Measurements from ENCODE around the gene GALNT16. TPM values are rescaled to one million over a fixed set of nuclear protein-coding genes. Genes with fewer than 3 reads are reported as not detected.

The GALNT16 gene
- total RNA-seq, 4 donors from 2014 or later = 3.7 to 16.2 (median 6.7) TPM

GRCh38 chr14:69325646-69326265 is 65.8 kb downstream of the GALNT16 start:
- Histone ChIP-seq H3K9me3 (no peaks in the 10 kb centered on the region), H3K4me1 (no peaks in the 10 kb centered on the region), H3K4me3 (no peak overlapping the region), H3K27ac (no peak overlapping the region), H3K36me3 (no peaks in the 10 kb centered on the region), H3K27me3 (no peaks in the 10 kb centered on the region)
- ATAC-seq = no peak
- 89% methylated on average over 5 of the region's 7 CpGs; no CpG with 5 or more reads in 1 of the 2 donors for WGBS, 2 donors (ENCODE audit: low coverage in 1 of 2)
- TF ChIP-seq CTCF (IDR thresholded peaks at IDR 0.05) = no peak
- TF ChIP-seq EP300 (IDR thresholded peaks at IDR 0.05) = no peak
- TF ChIP-seq POLR2A (IDR thresholded peaks at IDR 0.05) = no peak
- TF ChIP-seq POLR2AphosphoS5 (IDR thresholded peaks at IDR 0.05) = no peak

- no peak for ATAC-seq
These were observed 66.7 kb downstream of the GALNT16 start for GRCh38 chr14:69326611-69327010.

GRCh38 chr14:69327507-69327906 is 67.5 kb downstream of the GALNT16 start:
- Histone ChIP-seq H3K4me3 (no peak overlapping the region), H3K9me3 (no peaks in the 10 kb centered on the region), H3K4me1 (no peaks in the 10 kb centered on the region), H3K27me3 (no peaks in the 10 kb centered on the region), H3K27ac (no peak overlapping the region), H3K36me3 (no peaks in the 10 kb centered on the region)
- WGBS, 2 donors (ENCODE audit: low coverage in 1 of 2) = 83 to 85% methylated on average over 3 to 4 of the region's 5 CpGs
- TF ChIP-seq EP300 (IDR thresholded peaks at IDR 0.05) = no peak
- TF ChIP-seq POLR2A (IDR thresholded peaks at IDR 0.05) = no peak
- TF ChIP-seq POLR2AphosphoS5 (IDR thresholded peaks at IDR 0.05) = no peak
- no peak for TF ChIP-seq CTCF (IDR thresholded peaks at IDR 0.05)
- no peak for ATAC-seq

More at GRCh38 chr14:69326611-69327010, 66.7 kb downstream of the GALNT16 start:
- TF ChIP-seq EP300 (IDR thresholded peaks at IDR 0.05) (no peak), POLR2AphosphoS5 (IDR thresholded peaks at IDR 0.05) (no peak), POLR2A (IDR thresholded peaks at IDR 0.05) (no peak), CTCF (IDR thresholded peaks at IDR 0.05) (no peak)
- Histone ChIP-seq H3K27ac (no peak overlapping the region), H3K27me3 (no peaks in the 10 kb centered on the region), H3K4me3 (no peak overlapping the region), H3K4me1 (no peaks in the 10 kb centered on the region), H3K36me3 (no peaks in the 10 kb centered on the region), H3K9me3 (no peaks in the 10 kb centered on the region)
- WGBS, 2 donors (ENCODE audit: low coverage in 1 of 2) = 48% methylated on average over 4 of the region's 6 CpGs; no CpG with 5 or more reads in 1 of the 2 donors

GRCh38 chr14:69328317-69328716 is 68.4 kb downstream of the GALNT16 start:
- H3K4me3 ChIP-seq = no peak overlapping the region
- no peaks in the 10 kb centered on the region for H3K9me3 ChIP-seq
- no peaks in the 10 kb centered on the region for H3K4me1 ChIP-seq
- WGBS, 2 donors (ENCODE audit: low coverage in 1 of 2) = no CpG with 5 or more reads among the region's 15 CpGs
- no peak overlapping the region for H3K27ac ChIP-seq
- no peaks in the 10 kb centered on the region for H3K36me3 ChIP-seq
- no peak for ATAC-seq
- no peaks in the 10 kb centered on the region for H3K27me3 ChIP-seq
- TF ChIP-seq CTCF (IDR thresholded peaks at IDR 0.05) (no peak), POLR2AphosphoS5 (IDR thresholded peaks at IDR 0.05) (no peak), POLR2A (IDR thresholded peaks at IDR 0.05) (no peak), EP300 (IDR thresholded peaks at IDR 0.05) (no peak)

- TF ChIP-seq EP300 (IDR thresholded peaks at IDR 0.05) = no peak
- no peak for TF ChIP-seq POLR2A (IDR thresholded peaks at IDR 0.05)
- no peak for TF ChIP-seq CTCF (IDR thresholded peaks at IDR 0.05)
These were observed 68.8 kb downstream of the GALNT16 start for GRCh38 chr14:69328765-69329164.

More at GRCh38 chr14:69328765-69329164, 68.8 kb downstream of the GALNT16 start:
- Histone ChIP-seq H3K4me3 (no peak overlapping the region), H3K4me1 (no peaks in the 10 kb centered on the region), H3K27me3 (no peaks in the 10 kb centered on the region), H3K9me3 (no peaks in the 10 kb centered on the region), H3K27ac (no peak overlapping the region), H3K36me3 (no peaks in the 10 kb centered on the region)
- WGBS, 2 donors (ENCODE audit: low coverage in 1 of 2) = 93 to 100% methylated on average over 4 to 6 of the region's 6 CpGs
- no peak for ATAC-seq
